Activated CD4-positive, CD25-positive, alpha-beta regulatory T cell treated with anti-CD3 and anti-CD28 coated beads, Interleukin-2, amount 50 U/mL, for 24 hours (primary cell): ENCODE data around the gene MIA2.
"Not testable (repeated sequence)": the region's sequence is repeated elsewhere in the genome, so short reads cannot be mapped to it uniquely, and the experiment has no call there.

Experiments
- ATAC-seq, 2 donors: fragments of 150-1000 bp; cut with Tn5 transposase; one replicate each; pipeline ENCODE4 v1.10.0; 2021; ENCODE audit warnings: mild to moderate bottlenecking in 1 of 2, moderate library complexity in 1 of 2

The MIA2 gene

DNA sequence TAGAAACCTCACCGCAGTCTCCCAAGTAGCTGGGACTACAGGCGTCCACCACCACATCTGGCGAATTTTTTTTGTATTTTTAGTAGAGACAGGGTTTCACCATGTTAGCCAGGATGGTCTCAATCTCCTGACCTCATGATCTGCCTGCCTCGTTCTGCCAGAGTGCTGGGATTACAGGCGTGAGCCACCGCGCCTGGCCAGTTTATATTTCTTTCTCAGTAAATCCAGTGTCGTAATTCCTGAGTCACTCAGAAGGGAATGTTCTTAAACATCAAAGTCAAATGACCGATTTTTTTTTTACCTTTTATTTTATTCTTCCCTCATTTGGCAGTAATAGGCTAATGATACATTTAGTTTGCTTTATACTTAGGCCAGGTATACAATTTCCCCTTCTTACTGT, 118.0 kb downstream of the MIA2 start:
- ATAC-seq = no peak

DNA sequence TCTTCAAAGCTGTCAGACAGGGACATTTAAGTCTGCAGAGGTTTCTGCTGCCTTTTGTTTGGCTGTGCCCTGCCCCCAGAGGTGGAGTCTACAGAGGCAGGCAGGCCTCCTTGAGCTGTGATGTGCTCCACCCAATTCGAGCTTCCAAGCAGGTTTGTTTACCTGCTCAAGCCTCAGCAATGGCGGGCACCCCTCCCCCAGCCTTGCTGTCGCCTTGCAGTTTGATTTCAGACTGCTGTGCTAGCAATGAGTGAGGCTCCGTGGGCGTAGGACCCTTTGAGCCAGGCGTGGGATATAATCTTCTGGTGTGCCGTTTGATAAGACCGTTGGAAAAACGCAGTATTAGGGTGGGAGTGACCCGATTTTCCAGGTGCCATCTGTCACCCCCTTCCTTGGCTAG, 125.4 kb downstream of the MIA2 start:
- ATAC-seq = not testable (repeated sequence)

DNA sequence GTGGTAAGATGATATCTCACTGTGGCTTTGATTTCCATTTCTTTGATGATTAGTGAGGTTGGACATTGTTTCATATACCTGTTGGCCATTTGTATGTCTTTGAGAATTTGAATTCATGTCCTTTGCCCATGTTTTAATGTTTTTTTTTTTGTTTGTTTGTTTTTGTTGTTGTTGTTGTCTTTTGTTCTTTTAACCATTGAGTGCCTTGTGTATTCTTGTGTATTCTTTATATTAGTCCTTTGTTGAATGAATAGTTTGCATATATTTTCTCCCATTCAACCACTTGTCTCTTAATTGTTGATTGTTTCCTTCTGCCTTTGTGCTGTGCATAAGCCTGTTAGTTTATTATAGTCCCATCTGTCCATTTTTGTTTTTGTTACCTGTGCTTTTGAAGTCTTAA, 126.6 kb downstream of the MIA2 start:
- no peak for ATAC-seq

DNA sequence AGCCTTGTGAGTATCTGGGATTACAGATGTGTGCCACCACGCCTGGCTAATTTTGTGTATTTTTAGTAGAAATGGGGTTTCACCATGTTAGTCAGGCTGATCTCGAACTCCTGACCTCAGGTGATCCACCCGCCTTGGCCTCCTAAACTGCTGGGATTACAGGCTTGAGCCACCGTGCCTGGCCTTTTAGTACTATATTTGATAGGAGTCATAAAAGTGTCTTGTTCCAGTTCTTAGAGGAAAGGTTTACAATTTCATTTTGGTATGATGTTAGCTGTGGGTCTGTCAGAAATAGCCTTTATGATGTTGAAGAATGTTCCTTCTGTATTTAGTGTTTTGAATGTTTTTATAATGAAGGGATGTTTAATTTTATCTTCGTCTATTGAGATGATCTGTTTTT, 127.8 kb downstream of the MIA2 start:
- not testable (repeated sequence) for ATAC-seq

DNA sequence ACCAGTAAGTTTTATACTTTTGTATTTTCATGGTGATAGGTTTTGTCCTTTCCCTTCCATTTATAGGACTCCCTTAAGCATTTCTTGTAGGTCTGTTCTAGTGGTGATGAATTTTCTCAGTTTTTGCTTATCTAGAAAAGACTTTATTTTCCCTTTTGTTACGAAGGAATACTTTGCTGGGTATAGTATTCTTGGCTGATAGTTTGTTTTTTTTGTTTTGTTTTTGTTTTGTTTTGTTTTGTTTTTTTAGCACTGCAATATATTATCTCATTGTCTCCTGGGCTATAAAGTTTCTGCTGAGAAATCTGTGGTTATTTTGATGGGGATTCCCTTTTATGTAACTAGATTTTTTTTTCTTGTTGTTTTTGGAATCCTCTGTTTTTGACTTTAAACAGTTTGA, 130.8 kb downstream of the MIA2 start:
- ATAC-seq = no peak

DNA sequence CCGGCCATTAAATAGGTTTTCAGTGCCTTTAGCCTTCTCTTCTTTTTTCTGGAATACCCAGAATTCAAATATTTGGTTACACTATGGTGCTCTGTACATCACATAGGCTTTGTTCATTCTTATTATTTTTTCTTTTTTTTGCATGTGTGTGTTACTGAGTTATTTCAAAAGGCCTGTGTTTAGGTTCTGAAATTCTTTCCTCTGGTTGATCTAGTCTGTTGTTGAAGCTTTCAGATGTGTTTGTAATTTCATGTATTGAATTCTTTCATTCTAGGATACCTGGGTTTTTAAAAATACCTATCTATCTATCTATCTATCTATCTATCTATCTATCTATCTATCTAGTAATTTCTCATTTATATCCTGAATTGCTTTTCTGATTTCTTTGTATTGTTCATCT, 131.6 kb downstream of the MIA2 start:
- ATAC-seq = no peak

DNA sequence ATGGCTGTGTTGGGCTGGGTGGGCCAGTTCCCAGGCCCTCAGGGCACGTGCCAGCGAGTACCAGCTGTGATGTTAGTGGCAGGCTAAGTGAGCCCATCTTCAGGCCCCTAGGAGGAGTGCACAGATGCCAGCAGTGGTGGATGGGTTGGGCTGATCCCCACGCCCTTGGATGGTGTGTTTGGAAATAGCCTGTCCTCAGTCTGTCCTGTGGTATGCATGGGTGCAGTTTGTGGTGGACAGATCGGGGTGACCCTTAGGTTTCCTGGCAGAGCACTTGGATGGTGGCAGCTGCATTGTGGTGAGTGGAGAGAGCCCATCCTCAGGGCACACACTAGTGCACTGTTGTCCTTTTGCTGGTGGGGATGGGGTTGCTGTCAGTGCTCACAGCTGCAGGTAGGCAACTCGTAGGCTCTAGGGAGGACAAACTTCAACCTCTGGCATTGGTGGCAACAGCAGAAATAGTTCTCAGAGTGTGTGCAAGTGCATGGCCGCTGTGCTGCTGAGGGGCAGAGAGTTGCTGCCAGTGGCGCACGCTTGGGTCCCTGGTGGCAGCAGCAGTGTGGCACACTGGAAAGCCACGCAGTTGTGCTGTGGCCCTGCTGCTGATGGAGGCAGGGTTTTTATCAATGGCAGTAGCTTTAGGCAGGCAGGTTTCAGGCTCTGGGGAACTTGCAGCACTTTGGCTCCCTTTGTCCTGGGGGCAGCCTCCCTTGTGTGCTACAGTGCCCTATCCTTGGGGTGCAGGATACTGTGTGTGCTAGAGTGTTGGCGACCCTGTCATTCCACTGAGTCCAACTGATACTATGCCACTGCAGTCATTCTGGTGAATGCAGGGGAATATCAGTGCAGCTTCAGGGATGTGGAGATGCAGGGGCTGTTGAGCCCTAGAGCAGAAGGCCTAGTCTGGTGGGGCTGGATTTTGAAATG, 133.0 kb downstream of the MIA2 start:
- no peak for ATAC-seq

DNA sequence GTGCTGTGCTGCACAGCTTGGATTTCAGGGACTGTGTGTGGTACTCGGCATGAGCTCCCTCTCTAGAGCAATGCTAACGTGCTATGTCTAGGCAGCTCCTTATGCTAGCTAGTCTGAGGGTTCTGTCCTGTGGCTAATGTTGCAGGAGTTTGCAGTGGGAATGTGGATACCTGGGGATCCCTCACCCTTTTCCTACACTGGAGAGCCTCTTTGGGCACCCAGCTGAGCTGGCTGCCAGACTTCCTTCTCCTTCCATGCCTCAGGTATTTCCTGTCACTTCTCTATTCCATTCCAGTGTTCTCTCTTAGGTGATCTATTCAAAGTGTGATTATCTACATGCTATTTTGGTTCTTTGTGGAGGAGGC, 133.7 kb downstream of the MIA2 start:
- no peak for ATAC-seq

DNA sequence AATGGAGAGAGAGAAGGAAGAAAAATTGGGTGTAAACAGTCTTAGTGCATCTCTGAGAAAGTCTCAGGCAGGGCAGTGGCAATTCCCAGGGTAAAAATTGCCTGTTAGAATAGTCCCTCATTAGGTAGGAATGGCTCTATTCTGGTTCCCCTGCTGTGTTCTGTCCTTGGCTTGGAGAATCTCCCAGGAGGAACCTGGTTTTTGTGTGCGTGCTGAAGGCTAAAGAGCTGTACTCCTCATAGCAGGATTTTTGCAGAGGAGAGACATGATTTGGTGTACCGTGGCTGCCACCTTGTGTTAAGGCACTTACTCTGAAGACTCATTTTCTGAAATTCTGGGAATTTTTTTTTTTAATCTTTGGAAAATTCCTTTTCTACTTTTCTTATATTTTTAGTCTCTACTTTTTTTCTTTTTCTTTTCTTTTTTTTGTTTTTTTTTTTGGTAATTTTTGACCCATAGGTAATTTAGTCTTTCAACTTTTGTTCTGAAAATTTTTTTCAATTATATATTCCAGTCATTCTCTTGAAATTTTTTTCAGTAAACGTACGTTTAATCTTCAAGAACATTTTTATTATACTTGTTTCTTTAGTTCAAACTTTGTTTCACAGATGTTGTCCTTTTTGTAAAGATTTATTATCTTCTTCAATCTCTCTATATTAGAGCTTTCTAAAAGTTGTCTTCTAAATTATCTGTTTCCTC, 134.7 kb downstream of the MIA2 start:
- no peak for ATAC-seq

DNA sequence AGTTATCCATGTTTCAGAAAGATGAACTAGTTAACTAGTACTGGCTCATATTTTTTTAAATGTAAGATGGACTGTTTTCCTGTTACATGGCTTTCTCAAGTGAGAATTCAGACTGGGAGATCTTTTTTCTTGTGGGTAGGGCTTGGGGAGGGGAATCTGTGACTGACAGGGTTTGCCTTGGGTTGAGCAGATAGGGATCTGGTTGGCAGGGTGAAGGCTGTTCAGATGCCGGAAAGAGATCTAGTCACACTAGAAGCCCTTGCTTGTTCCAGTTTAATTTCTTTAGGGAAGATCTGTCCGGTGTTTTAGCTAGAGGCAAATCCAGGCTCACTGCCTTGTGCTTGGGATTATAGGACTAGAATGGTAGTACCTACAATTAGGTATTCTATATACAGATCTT, 135.3 kb downstream of the MIA2 start:
- ATAC-seq = no peak

DNA sequence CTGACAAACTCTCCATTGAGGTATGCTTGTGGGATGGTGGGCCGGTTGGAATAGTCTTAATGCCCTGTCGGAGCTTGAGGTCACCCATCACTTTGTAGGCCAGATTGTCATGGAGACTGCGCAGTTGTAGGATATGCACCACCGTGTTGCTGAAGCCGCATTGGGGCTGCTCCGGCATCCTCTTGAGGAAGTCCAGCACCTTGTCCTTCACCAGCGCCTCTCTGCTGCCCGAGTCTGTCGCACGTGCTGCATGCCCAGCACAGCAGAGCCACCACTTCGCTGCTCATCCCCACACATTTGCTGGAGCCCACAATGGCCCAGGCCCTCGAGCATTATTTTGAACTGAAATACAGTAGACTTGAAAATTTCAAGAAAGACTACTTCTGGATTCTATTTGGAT, 136.7 kb downstream of the MIA2 start:
- ATAC-seq = no peak

DNA sequence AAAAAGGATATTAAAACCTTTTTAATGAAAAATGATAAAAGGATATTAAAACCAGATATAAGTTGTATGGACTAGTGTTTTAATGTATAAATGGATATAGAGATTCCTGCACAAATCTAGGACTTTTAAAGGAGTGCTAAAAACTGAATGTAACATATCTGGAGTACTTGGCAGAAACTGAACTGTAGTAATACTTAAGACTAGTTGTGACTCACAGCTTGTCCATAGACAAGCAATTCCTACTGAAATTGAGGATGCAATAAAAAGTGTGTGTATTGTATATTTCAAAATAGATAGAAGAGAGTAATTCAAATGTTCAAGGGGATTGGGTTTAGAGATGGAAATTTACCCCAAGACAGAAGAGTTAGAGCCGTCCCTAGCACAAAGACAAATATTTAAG, 138.9 kb downstream of the MIA2 start:
- no peak for ATAC-seq

DNA sequence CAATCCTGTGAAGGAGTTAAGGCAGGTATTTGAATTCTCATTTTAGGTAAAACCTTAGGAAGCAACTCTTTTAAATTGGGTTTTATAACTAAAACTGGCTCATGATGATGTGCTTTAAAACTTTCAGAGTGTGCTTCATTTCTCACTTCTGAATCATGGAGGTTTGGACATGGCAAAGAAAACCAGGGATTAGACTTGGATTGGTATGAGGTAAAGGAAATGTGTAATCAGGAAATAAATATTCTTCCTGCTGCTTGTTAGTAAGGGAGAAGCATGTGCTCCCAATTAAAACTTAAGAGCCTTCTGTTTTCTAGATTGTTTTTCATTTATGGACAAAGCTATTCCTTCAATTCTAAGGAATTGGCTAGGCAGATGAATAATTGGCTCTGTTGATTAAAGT, 141.1 kb downstream of the MIA2 start:
- no peak for ATAC-seq

DNA sequence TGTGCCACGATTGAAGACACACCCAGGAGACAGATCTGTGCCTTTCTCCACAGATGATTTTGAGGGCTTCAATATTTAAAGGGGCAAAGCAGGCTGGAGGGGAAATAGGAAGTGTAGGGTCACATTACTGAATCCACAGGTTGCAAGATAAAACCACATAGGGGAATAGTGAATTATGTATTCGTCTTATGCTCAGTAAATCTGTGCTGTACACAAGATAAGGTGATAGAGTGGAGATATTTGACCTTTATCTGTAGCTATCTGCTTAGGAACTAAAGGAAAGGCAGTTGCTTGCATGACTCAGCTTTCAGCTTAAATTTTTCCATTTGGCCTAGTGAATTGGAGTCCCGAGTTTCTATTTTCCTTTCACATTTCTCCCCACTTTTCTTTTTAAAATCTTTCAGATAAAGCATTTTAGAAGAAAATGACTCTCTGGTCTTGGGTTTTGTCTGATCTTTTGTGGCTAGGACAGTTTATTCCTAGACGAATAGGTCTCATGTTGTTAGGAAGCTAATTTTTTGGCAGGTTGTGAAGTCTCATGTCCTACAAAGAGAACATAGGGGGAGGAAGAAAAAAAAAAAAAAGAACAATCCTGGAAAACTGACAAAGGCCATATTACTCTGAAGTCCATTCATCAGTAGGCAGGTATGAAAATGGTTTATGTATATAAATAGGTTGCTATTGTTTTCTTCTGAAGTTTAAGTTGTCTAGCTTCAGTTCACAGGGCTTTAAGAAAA, 143.1 kb downstream of the MIA2 start:
- no peak for ATAC-seq

DNA sequence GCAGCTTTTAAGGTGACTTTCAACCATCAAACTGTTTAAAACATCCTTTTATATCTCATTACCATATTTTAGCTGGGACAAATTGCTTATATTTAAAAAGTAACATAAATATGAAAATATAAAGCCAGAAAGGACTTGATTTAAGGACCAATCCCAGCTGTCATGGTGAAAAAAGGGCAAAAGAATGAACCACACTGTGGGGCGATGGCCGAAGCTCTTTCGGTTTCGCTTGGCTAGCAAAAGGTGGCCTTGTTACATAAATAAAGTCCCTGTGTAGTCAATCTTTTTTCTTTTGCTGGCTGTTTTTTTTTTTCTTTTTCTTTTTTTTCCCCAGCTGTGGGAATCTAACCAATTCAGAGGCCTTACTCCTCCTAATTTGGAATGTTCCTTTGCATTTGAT, 147.7 kb downstream of the MIA2 start:
- ATAC-seq = no peak

DNA sequence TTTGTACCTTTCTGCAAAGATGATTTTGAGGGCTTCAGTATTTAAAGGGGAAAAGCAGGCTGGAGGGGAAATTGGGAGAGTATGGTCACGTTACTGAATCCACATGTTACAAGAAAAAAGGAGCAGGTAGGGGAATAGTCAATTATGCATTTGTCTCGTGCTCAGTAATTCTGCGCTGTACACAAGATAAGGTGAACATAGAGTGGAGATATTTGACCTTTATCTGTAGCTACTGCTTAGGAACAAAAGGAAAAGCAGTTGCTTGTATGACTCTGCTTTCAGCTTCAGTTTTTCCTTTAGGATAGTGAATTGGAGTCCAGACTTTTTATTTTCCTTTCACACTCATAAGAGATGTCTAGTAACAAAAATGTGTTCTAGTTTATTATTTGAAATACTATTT, 148.7 kb downstream of the MIA2 start:
- ATAC-seq = no peak

DNA sequence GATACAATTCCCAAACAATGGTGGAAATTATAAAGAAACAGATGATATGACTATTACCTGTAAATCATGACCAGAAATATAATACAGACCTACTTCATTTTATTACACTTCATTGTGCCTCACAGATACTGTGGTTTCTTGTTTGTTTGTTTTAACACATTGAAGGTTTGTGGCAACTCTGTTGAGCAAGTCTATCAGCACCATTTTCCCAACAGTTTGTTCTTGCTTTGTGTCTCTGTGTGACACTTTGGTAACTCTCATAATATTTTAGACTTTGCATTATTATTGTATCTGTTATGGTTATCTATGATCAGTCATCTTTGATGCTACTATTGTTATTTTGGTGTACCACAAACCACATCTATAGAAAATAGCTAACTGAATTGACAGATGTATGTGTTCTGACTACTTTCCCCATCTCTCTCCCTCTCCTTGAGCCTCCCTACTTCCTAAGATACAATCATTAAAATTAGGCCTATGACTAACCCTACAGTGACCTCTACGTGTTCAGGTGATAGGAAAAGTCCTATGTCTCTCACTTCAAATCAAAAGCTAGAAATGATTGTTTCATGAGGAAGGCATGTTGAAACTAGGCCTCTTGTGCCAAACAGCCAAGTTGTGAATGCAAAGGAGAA, 149.4 kb downstream of the MIA2 start:
- ATAC-seq = peak; percentile 82 to 83

DNA sequence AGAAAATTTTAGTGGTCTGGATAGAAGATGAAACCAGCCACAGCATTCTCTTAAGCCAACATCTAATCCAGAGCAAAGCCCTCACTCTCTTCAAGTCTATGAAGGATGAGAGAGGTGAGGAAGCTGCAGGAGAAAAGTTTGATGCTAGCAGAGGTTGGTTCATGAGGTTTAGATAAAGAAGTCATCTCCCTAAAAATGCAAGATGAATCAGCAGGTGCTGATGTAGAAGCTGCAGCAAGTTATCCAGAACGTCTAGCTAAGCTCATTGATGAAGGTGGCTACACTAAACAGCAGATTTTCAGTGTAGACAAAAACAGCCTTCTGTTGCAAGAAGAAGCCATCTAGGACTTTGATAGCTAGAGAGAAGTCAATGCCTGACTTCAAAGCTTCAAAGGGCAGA, 150.0 kb downstream of the MIA2 start:
- no peak for ATAC-seq

DNA sequence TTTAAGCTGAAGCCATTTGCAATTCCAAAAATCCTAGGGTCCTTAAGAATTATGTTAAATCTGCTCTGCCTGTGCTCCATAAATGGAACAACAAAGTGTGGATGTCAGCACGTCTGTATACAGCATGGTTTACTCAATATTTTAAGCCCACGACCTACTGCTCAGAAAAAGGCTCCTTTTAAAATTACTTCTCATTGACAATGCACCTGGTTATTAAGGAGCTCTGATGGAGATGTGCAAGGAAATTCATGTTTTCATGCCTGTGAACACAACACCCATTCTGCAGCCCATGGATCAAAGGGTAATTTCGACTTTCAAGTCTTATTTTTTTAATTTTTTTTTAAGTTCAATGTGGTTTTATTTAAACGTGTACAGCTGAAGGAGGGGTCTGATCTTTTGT, 150.5 kb downstream of the MIA2 start:
- ATAC-seq = no peak

DNA sequence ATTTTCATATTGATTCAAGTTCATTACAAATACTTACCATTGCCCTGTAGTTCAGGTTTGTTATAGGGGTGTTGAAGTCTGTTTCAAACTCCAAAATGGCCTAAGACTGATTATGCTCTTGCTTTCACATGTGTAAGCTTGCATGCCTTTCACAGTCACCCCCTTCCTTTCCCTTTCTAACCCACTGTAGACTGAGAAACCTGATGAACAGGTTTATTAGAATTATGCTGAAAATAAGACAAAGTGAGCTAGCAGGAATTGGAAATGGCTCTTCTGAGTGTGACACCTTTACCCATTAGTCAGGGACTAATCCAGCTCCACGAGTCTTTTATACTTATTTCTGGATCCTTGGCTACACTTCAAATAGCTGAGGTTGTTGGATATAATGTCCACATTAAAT, 159.6 kb downstream of the MIA2 start:
- no peak for ATAC-seq

DNA sequence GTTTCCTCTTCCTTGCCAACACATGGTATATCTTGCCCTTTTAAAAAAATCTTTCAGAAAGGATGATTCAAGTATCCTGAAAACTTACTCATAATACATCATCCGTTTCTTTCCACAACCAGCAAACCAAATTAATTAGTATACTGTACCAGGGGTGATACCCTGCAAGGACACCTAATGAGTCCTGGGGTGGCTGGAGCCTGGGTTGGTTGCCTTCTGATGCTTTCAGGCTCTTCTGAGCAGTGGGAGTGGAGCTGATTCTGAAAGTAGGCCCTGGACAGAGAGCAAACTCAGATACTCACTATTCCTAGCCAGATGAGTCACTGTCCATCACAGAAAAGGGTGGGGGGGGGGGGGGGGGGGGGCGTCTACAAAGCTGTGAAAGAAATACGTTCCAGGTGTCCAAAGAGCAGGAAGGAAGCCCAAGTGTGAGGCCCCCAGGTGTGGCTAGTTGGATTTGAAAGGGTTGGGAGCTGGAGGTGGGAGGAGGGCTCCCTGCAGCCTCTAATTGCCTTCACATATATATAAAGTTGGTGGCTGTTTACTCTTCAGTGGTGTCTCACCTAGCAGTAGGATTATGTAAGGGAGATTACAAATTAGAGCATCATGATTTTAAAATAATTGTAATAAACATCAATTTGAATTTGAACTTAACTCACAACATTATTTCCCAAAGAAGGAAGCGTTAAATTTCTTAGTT, 162.0 kb downstream of the MIA2 start:
- peak; percentile 63 to 75 for ATAC-seq

DNA sequence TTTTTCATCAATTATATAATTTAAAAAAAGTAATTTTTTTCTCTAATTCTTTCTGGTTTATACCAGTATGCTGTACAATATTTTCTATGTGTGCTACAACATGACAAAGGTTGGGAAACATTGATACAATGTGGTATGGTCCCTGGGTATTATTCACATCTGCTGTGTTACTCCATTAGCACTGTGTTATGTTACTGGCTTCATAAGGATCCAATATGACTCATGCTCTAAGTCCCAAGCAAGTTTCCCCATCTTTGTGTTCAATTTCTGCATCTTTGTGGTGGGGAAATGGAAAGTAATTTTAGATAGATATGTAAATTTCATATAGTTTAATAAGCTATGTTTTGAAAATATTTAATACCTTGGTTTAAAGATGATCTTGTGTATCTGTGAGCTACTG, 162.7 kb downstream of the MIA2 start:
- no peak for ATAC-seq

DNA sequence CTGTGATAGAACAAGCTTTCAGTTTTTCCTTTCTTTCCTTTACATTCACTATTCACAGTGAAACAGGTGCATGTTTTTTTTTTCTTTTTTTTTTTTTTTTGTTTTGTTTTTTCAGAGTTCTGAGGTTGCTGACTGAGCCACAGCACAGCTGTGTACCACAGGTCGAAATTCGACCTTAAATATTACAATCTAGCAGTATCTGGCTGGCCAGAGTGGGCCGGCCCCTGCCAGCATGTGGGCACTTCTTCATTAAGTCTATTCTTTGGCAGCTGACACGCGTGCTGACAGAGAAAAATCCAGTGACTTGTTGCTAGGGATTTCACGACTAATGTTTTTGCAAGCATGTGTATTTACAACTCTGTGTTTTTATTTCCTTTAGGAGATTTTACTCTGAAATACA, 164.7 kb downstream of the MIA2 start:
- ATAC-seq = no peak
